ENCODE measurements around the gene STAT1.

The STAT1 gene

DNA sequence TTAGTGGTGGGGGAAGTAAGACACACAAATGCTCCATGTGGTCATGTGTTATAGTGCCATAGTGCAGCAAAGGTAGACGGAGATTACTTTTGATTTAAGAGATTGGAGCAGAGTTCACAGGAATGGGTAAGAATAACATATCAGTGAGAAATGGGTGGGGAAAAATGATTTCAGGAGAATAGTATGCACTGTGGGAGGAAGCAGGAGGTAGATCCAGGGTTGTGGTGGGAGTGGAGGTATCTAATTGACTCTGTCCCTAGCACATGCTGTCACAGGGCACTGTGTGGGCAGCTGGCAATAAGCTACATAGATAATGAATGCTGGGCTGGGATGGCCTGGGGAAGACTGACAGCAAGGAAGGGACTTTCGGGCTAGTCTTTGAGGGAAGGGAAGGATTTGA lies 65.3 kb downstream of the STAT1 start:
- DNase-seq: no peak

DNA sequence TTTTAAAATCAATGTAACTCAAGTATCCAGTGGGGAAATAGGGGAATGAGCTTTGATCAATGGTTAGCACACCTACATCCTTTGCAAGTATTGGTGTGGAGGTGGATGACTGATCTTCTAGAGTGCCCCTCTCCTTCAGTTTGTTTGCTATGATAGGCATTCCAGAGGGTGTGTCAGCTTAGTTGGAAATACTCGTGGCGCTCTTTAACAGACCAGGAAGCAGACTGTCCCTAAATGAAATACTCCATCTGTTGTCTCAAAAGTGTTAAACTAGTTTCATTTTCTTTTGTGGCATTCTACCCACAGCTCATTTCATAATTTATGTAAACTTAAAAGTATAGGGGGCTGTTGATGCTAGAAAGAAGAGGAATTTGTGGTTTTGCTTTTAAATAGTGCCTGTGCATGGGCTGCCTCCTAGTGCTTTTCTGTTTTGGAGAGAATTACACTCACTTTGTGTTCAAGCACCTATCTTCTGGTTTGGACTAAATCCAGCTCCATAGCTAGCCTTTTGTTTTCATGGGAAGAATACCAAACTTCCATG lies 66.2 kb downstream of the STAT1 start:
- no peak for DNase-seq

DNA sequence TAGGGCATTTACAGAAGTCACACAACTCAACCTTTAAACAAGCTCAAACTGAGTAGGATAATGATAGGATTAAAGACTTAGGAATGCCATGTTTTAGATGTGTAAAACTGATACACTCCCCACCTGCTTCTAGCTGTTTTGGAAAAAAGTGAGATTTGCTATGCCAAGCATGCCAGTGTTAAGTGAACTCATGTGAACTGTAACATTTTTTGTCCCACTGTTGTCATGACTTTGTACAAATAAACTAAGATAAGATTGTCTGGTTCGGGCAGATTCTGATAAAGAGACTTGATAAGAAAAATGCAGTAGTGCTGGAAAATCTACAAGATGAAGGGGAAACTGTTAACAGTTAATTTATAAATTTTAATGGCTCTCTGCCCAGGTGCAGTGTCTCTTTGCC lies 66.8 kb downstream of the STAT1 start:
- no peak for DNase-seq

DNA sequence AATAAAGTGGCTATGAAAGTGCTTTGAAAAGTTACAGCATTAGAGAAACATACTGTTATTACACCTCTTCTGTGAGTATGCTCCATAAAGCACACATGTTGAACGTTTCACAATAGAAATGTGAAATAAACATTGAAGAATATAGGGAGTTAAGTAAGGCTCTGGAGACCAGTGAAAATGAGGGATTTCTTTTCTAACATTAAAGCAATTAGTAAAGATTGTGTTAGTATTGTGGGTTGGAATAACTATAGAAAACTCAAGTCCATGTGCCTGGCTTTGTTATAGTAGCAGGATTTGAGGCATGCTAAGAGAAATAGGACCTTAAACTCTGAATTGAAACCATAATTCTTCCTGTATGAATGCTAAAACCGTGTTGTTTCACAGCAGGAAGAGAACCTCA lies 70.3 kb downstream of the STAT1 start:
- no peak for DNase-seq

DNA sequence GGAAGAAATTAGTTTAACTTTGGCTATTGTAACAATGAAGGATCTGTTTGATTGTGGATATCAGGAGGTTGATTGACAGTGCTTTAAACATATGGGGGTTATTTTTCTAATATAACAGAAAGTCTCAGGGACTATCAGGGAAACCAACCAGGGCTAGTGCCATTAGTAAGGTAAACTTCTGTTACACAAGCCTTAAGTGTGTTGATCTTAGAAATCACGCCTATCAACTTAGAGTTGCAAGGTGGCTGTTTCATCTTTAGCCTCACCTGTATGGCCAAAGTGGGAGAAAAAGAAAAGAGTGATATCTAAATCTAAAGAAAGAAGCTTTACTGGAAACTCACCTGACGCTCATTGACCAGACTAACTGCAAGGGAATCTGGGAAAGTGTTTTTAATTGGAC lies 71.3 kb downstream of the STAT1 start:
- DNase-seq: no peak

DNA sequence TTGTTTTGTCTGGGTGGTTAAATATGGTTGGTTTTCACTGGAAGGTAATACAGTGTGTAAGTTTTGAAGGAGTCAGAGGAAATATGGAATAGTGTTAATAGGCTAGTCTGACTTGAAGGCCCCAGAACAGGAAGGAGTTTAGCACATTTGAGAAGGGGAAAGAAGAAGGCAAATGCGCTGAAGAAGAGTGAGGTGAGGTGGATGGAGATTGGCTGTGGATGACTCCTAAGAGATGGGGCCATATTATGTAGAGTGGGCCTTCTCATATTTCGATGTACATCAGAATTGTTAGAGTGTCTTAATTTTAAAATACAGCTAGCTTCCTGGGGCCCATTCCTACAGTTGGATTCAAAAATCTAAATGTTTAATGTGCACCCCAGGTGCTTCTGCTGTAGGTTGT lies 72.4 kb downstream of the STAT1 start:
- no peak for DNase-seq

DNA sequence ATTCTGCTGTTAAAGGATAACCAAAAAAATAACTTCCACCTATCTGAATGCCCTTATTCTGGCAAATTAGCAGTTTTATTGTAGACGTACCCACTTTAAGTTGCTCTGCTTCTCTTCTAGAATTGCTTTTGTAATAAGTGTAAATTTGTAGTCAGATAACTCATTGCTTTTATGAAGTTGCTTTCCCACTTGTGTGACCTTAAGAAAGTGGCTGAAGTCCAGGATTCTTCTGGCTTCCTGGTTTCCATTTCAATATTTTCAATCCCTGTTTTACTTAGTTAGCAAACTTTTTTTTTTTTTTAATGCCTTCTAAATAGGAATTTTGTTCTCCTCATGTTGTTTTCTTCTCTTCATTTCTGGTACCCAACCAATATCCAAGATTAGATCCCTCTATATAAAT lies 73.5 kb downstream of the STAT1 start:
- DNase-seq: no peak

DNA sequence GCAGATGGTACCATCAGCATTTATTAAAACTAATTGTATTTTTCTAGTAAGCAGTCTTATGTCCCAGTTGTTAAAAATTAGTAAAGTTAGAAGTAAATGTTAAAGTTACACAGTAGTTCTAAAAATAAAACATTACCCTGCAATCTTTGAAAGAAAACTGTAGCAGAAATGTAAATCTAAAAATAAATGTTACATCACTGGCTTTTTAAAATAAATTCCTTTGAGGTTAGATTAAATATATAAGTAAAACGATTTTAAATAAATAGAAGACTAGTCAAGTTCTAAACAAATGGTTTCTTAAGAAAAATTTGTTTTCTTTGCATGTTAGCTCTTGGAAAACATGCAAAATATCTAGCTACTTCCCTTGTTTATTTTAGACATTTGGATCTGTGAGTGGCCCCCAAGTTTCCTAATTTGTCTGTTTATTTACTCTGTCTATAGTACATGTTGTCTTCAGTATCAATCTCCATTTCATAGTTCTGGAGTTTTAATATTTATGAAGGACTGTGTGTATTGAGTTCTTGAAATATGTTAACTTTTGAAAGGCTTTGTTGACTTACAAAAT lies 75.1 kb downstream of the STAT1 start:
- DNase-seq: no peak

DNA sequence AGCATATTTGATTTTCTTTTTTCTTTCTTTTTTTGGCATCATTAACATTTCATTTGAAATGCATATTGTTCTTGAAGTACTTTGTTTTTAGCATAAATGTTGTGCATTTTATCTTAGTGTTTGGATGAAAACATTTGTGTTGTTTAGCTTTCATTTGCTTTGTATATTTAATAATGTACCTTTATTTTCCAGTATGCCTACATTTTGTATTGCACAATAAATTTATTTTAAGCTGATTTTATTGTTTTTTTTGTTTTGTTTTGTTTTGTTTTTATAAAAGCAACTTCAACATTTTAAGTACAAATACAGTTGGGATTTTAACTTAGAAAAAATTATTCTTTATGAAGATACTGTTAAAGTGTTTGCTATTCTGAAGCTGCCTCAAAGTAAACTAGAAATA lies 78.9 kb downstream of the STAT1 start:
- no peak for DNase-seq

DNA sequence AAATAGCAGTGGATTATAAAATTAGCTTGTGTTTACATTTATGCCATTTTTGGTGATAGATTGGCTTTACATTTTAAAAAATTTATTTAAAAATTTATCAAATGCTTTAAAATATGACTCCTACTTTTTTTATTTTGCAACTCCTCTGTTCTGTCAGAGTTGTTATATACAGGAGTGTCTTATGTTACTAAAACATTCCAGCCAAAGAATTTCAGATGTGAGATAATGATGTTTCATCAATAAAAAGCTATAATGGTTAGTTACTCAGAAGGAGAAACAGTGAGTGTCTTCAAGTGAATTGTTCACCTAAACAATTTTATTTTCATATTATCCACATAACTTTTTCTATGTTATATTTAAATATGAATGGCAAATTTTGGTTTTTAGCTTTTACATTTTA lies 80.6 kb downstream of the STAT1 start:
- no peak for DNase-seq

DNA sequence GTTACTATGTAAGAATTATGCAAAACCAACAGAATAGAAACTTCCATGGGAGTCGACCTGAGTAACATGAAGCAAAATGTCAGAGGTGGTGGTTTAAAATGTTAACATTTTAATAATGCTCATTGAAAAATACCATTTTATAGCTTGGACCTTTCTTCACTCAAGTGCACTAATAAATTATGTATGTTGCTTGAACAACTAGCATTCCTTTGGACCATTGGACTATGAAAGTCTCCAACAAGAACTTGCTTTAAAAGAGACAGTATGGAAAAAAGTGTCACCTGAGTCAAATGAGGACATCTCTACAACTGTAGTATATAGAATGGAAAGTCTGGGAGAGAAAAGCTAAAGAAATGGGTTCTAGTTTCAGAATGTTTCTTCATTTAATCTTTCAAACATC lies 81.5 kb downstream of the STAT1 start:
- DNase-seq: no peak

DNA sequence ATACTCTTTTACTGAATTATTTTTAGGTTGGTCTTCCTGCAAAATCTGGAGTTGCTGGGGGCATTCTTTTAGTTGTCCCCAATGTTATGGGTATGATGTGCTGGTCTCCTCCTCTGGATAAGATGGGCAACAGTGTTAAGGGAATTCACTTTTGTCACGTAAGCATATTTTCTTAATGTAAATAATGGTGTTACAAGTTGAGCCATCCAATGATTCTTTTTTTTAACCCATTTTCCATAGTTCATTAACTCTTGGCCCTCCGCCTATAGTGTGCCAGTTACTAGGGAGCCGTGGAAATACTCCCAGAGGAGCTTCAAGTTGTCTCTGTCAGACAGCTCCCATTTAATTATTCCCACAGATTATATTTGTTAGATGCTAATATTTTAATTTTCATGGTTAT lies 83.6 kb downstream of the STAT1 start:
- no peak for DNase-seq

DNA sequence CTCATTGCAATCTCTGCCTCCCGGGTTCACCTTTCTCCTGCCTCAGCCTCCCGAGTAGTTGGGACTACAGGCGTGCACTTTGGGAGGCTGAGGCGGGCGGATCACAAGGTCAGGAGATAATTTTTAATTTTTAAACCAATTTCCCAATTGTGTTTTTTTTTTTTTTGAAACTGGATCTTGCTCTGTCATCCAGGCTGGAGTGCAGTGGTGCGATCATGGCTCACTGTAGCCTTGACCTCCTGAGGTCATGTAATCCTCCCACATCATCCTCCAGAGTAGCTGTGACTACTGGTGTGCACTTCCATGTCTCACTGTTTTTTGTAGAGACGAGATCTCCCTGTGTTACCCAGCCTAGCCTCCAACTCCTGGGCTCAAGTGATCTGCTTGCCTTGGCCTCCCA lies 84.1 kb downstream of the STAT1 start:
- DNase-seq: no peak

DNA sequence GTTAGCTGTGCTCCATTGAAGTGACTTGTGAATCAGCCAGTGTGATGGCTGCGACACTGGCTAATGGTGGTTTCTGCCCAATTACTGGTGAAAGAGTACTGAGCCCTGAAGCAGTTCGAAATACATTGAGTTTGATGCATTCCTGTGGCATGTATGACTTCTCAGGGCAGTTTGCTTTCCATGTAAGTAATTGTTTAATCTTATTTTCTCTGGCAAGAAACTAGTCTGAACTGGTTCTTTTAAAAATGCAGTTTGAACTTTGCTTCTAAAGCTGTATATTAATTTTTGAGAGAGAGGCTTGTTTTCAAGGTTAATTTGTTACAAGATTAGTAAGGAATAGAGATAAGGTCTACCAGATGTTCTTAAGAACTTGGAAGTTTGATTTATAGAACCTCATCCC lies 86.7 kb downstream of the STAT1 start:
- no peak for DNase-seq

DNA sequence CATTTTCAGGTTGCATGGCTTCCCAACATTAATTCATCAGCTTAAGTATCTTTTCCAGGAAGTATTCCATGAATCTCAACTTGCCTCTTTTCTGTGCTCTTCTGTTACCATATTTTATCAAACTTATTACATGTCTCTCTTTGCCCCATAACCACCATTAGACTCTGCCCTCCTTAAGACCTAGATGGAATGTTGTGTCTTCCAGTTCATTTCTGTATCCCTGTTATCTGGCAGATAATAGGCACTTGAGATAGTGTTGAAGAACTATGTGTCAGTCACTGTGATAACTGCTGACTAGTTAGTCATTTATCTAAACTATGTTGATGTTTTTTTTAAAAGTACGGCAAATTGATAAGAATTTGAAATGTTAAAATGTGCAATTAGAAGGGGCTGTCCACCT lies 91.6 kb downstream of the STAT1 start:
- no peak for DNase-seq

DNA sequence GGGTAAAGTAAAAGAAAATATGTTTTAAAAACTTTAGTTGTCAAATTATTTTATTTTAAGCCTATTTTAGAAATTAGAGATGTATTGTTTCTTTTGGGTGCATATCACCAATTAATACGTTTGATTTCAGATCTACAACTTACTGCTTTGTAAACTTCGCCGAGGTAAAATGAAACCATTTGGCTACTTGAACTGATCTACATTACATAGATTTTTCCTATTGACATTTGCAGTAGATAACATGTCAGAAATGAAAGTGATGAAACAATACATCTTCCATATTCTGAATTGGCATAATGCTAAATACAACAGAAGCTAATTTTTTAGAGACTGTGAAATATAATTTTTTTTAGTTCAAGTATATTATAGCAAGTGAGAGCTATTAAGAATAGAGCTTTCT lies 93.9 kb downstream of the STAT1 start:
- DNase-seq: no peak

Measured in NCI-H345 (cell line).